D721Med (cell line): ENCODE data around the gene FHAD1.

Experiments
- DNase-seq: peaks from one replicate; pipeline ENCODE4 v3.0.0; 2011; ENCODE audit warnings: low spot score; ENCODE audit not compliant: insufficient read length
- FAIRE-seq: peaks from 2 replicates; lab custom pipeline; 2011; peaks lifted over from hg19 to GRCh38; lab: Jason Lieb, UNC
- CTCF ChIP-seq: IDR thresholded peaks from 2 replicates; pipeline ENCODE4 v1.5.1; 2012; ENCODE audit warnings: mild to moderate bottlenecking, control low read depth; ENCODE audit not compliant: insufficient read depth; ENCODE audit errors: missing control alignments

FHAD1 gene

GRCh38 chr1:15402809-15403450, 155.9 kb downstream of the FHAD1 start:
- no peak for TF ChIP-seq CTCF
- DNase-seq (no peak), FAIRE-seq (no peak)

GRCh38 chr1:15403962-15404580, 157.0 kb downstream of the FHAD1 start:
- FAIRE-seq (no peak), DNase-seq (no peak)
- TF ChIP-seq CTCF = no peak

GRCh38 chr1:15405106-15405850, 158.3 kb downstream of the FHAD1 start:
- no peak for TF ChIP-seq CTCF
- FAIRE-seq (no peak), DNase-seq (no peak)

GRCh38 chr1:15406614-15407559, 159.9 kb downstream of the FHAD1 start:
- no peak for TF ChIP-seq CTCF
- DNase-seq = no peak
- no peak for FAIRE-seq

GRCh38 chr1:15407580-15407979, 160.6 kb downstream of the FHAD1 start:
- DNase-seq = no peak
- no peak for TF ChIP-seq CTCF
- no peak for FAIRE-seq

GRCh38 chr1:15408890-15409387, 161.9 kb downstream of the FHAD1 start:
- no peak for FAIRE-seq

More at GRCh38 chr1:15408890-15409387, 161.9 kb downstream of the FHAD1 start:
- DNase-seq = no peak
- TF ChIP-seq CTCF = no peak
